Breast epithelium (tissue), 3 donors: ENCODE measurements around the gene KCND3.

ENCODE experiments used
- CTCF ChIP-seq, 3 donors: fragments of 450-650 bp; IDR thresholded peaks; one replicate each; pipeline ENCODE4 v1.5.1; 2016 to 2017; ENCODE audit warnings: antibody characterized with exemption in 3 of 3, mild to moderate bottlenecking in 3 of 3, moderate library complexity in 3 of 3
- POLR2A ChIP-seq: fragments of 450-650 bp; IDR thresholded peaks from one replicate; pipeline ENCODE4 v1.6.1; 2016; ENCODE audit warnings: antibody characterized with exemption, mild to moderate bottlenecking, moderate library complexity

- TF ChIP-seq CTCF (IDR thresholded peaks at IDR 0.05) (no peak), POLR2A (no peak)
These were observed 55.2 kb downstream of the KCND3 start for GRCh38 chr1:111934106-111934852.
